Ecto neural progenitor cell (in vitro differentiated cells): Measurements from ENCODE around the gene EIF2B2.

Source experiments
- DNase-seq: peaks from one replicate; pipeline ENCODE4 v3.0.0-alpha.2; 2018; ENCODE audit warnings: low spot score

EIF2B2 gene

GRCh38 chr14:74974364-74975058, 28.2 kb upstream of the EIF2B2 start:
- no peak for DNase-seq

- DNase-seq, result no peak
These were observed 27.5 kb upstream of the EIF2B2 start for GRCh38 chr14:74975059-74975810.

- no peak for DNase-seq
These were observed 26.2 kb upstream of the EIF2B2 start for GRCh38 chr14:74976264-74977113.

- DNase-seq, result no peak
These were observed 25.4 kb upstream of the EIF2B2 start for GRCh38 chr14:74977164-74977900.

- no peak for DNase-seq
These were observed 24.8 kb upstream of the EIF2B2 start for GRCh38 chr14:74977901-74978385.

- DNase-seq, result no peak
These were observed 24.2 kb upstream of the EIF2B2 start for GRCh38 chr14:74978416-74978947.

GRCh38 chr14:74979029-74979428, 23.7 kb upstream of the EIF2B2 start:
- no peak for DNase-seq

- peak; percentile 69 for DNase-seq
These were observed 23.0 kb upstream of the EIF2B2 start for GRCh38 chr14:74979442-74980397.

- DNase-seq, result no peak
These were observed 22.4 kb upstream of the EIF2B2 start for GRCh38 chr14:74980398-74980730.

GRCh38 chr14:74980731-74981461, 21.8 kb upstream of the EIF2B2 start:
- peak; percentile 87 for DNase-seq

- no peak for DNase-seq
These were observed 21.3 kb upstream of the EIF2B2 start for GRCh38 chr14:74981462-74981782.

GRCh38 chr14:74981833-74982232, 20.9 kb upstream of the EIF2B2 start:
- no peak for DNase-seq

- no peak for DNase-seq
These were observed 20.1 kb upstream of the EIF2B2 start for GRCh38 chr14:74982661-74983060.

- no peak for DNase-seq
These were observed 19.4 kb upstream of the EIF2B2 start for GRCh38 chr14:74983343-74983742.

- DNase-seq, result no peak
These were observed 18.3 kb upstream of the EIF2B2 start for GRCh38 chr14:74984236-74985027.

GRCh38 chr14:74985028-74985310, 17.8 kb upstream of the EIF2B2 start:
- DNase-seq, result no peak

GRCh38 chr14:74985806-74986205, 16.9 kb upstream of the EIF2B2 start:
- DNase-seq, result no peak

GRCh38 chr14:74988131-74988530, 14.6 kb upstream of the EIF2B2 start:
- DNase-seq, result no peak

GRCh38 chr14:74988993-74989392, 13.7 kb upstream of the EIF2B2 start:
- no peak for DNase-seq
